Mesenchymal stem cell (in vitro differentiated cells and primary cell): Measurements from ENCODE around the gene GVQW3. TPM values are rescaled to one million over a fixed set of nuclear protein-coding genes. Genes with fewer than 3 reads are reported as not detected.

Experiments
- DNase-seq: peaks from one replicate; pipeline ENCODE4 v3.0.0-alpha.2; 2013
- H2AFZ ChIP-seq: one replicate; pipeline ENCODE4 v1.6.1; 2013; ENCODE audit warnings: low read depth, mild to moderate bottlenecking, control low read depth, inconsistent platforms, low read length, moderate library complexity
- H2AK5ac ChIP-seq: 2 replicates; pipeline ENCODE4 v1.6.1; 2013; ENCODE audit warnings: low read length, moderate library complexity, mild to moderate bottlenecking, inconsistent platforms; ENCODE audit not compliant: severe bottlenecking
- H2BK120ac ChIP-seq: one replicate; pipeline ENCODE4 v1.6.1; 2013; ENCODE audit warnings: low read depth, mild to moderate bottlenecking, inconsistent platforms, low read length, moderate library complexity
- H2BK12ac ChIP-seq, 2 experiments: one replicate each; pipeline ENCODE4 v1.6.1; 2013; ENCODE audit warnings: inconsistent platforms in 2 of 2, low read length in 2 of 2, mild to moderate bottlenecking in 2 of 2, moderate library complexity in 2 of 2, control low read depth in 1 of 2
- H2BK15ac ChIP-seq: one replicate; pipeline ENCODE4 v1.6.1; 2013; ENCODE audit warnings: mild to moderate bottlenecking, low read depth, inconsistent platforms; ENCODE audit not compliant: poor library complexity, severe bottlenecking
- H2BK5ac ChIP-seq: 2 replicates; pipeline ENCODE4 v1.6.1; 2013; ENCODE audit warnings: low read depth, mild to moderate bottlenecking, low read length, control low read depth, inconsistent platforms; ENCODE audit not compliant: poor library complexity, severe bottlenecking
- H3K14ac ChIP-seq, 2 experiments: one replicate each; pipeline ENCODE4 v1.6.1; 2013; ENCODE audit warnings: inconsistent platforms in 2 of 2, low read length in 2 of 2, control low read depth in 1 of 2, mild to moderate bottlenecking in 1 of 2, moderate library complexity in 1 of 2
- H3K18ac ChIP-seq, 2 experiments: one replicate each; pipeline ENCODE4 v1.6.1; 2013; ENCODE audit warnings: inconsistent platforms in 2 of 2, low read length in 2 of 2, control low read depth in 1 of 2, low read depth in 1 of 2, mild to moderate bottlenecking in 1 of 2
- H3K23ac ChIP-seq, 2 experiments: one replicate each; pipeline ENCODE4 v1.6.1; 2013; ENCODE audit warnings: inconsistent platforms in 2 of 2, low read length in 2 of 2, mild to moderate bottlenecking in 2 of 2, moderate library complexity in 2 of 2, control low read depth in 1 of 2
- H3K27ac ChIP-seq: 2 replicates; pipeline ENCODE4 v1.5.1; 2013; ENCODE audit warnings: mild to moderate bottlenecking, moderate library complexity, low read length, control low read depth, inconsistent platforms; ENCODE audit not compliant: poor library complexity, severe bottlenecking
- H3K27me3 ChIP-seq, 2 experiments: 2 replicates each; pipeline versions ENCODE4 v1.6.1 to v1.7.0; 2013; ENCODE audit warnings: low read length in 2 of 2, mild to moderate bottlenecking in 2 of 2, moderate library complexity in 2 of 2, control low read depth in 1 of 2, inconsistent platforms in 1 of 2; ENCODE audit not compliant: control insufficient read depth in 1 of 2, insufficient read depth in 1 of 2
- H3K36me3 ChIP-seq, 2 experiments: 2 replicates each; pipeline versions ENCODE4 v1.6.1 to v1.7.0; 2013; ENCODE audit warnings: low read length in 2 of 2, control low read depth in 1 of 2, inconsistent platforms in 1 of 2, low read depth in 1 of 2, mild to moderate bottlenecking in 1 of 2; ENCODE audit not compliant: insufficient read depth in 2 of 2, control insufficient read depth in 1 of 2
- H3K4ac ChIP-seq, 2 experiments: one replicate each; pipeline ENCODE4 v1.6.1; 2013; ENCODE audit warnings: inconsistent platforms in 2 of 2, low read length in 2 of 2, mild to moderate bottlenecking in 2 of 2, moderate library complexity in 2 of 2, control low read depth in 1 of 2, low read depth in 1 of 2
- H3K4me1 ChIP-seq: 2 replicates; pipeline ENCODE4 v1.6.1; 2013; ENCODE audit warnings: low read depth, low read length, control low read depth; ENCODE audit not compliant: control insufficient read depth, insufficient read depth
- H3K4me2 ChIP-seq: 2 replicates; pipeline ENCODE4 v1.6.1; 2013; ENCODE audit warnings: low read length, mild to moderate bottlenecking, inconsistent platforms; ENCODE audit not compliant: poor library complexity, severe bottlenecking
- H3K4me3 ChIP-seq, 2 experiments: 2 replicates each; pipeline versions ENCODE4 v1.5.1 to v1.7.0; 2013; ENCODE audit warnings: low read length in 2 of 2, mild to moderate bottlenecking in 2 of 2, control low read depth in 1 of 2, low read depth in 1 of 2; ENCODE audit not compliant: insufficient read depth in 1 of 2
- H3K79me1 ChIP-seq: replicated peaks from 2 replicates; pipeline ENCODE4 v1.6.1; 2013; ENCODE audit warnings: mild to moderate bottlenecking, control low read depth, low read length, inconsistent platforms; ENCODE audit not compliant: poor library complexity, severe bottlenecking
- H3K9ac ChIP-seq: 2 replicates; pipeline ENCODE4 v1.7.0; 2013; ENCODE audit warnings: mild to moderate bottlenecking, low read length, moderate library complexity
- H3K9me3 ChIP-seq: 2 replicates; pipeline ENCODE4 v1.7.0; 2013; ENCODE audit warnings: mild to moderate bottlenecking, low read length; ENCODE audit not compliant: control insufficient read depth
- H4K8ac ChIP-seq: one replicate; pipeline ENCODE4 v1.6.1; 2013; ENCODE audit warnings: inconsistent platforms, mild to moderate bottlenecking, low read length, moderate library complexity
- H4K91ac ChIP-seq: one replicate; pipeline ENCODE4 v1.6.1; 2013; ENCODE audit warnings: mild to moderate bottlenecking, low read length, inconsistent platforms
- WGBS: methylation state at CpG from one replicate; pipeline ENCODE4 v1.1.7; 2013; ENCODE audit warnings: mixed read lengths; 5-methylcytosine and 5-hydroxymethylcytosine counted together
- small RNA-seq: library from polyadenylated mRNA; stranded (forward); fragments of <200 nt; extraction: miRNeasy Mini kit (QIAGEN cat#:217004); gene quantifications from one replicate; pipeline ENCODE3, GENCODE V24; 2013; ENCODE audit warnings: low read depth

The GVQW3 gene

DNA sequence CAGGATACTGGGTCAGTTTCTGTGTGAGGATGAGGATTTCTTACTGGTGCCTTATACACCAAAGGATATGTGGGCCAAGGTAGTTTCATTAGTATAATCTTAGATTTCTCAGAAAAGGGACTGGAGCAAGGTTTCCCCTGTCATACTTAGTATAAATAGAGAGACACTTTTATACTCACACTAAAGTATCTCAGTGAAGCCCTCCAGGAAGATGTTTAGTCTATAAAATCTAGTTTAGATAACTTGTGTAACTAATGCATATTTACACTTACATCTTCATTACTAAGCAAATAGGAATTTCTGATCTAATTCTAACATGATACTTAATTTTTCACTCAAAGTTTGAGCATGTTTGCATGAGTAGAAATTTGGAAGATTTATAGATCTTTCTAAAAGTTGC is 74.8 kb downstream of the GVQW3 start:
- Histone ChIP-seq H2BK12ac (no peak overlapping the region), H3K4me3 (no peak overlapping the region), H4K91ac (no peak overlapping the region), H2BK15ac (no peak overlapping the region), H3K79me1 (peaks cover 6% of the 10 kb centered on the region), H2AK5ac (no peak overlapping the region), H2BK5ac (no peak overlapping the region), H3K9me3 (no peaks in the 10 kb centered on the region), H3K18ac (no peak overlapping the region), H3K36me3 (peaks cover 0 to 84% of the 10 kb centered on the region in 2 experiments), H3K27me3 (no peaks in the 10 kb centered on the region), H2AFZ (no peak overlapping the region), H3K4me2 (peak overlapping the region; percentile 0), H3K14ac (no peak overlapping the region), H4K8ac (no peak overlapping the region), H2BK120ac (no peak overlapping the region), H3K27ac (peak overlapping the region; percentile 70), H3K4me1 (no peaks in the 10 kb centered on the region), H3K4ac (no peak overlapping the region), H3K9ac (no peak overlapping the region), H3K23ac (no peak overlapping the region)
- DNase-seq: peak; percentile 20

DNA sequence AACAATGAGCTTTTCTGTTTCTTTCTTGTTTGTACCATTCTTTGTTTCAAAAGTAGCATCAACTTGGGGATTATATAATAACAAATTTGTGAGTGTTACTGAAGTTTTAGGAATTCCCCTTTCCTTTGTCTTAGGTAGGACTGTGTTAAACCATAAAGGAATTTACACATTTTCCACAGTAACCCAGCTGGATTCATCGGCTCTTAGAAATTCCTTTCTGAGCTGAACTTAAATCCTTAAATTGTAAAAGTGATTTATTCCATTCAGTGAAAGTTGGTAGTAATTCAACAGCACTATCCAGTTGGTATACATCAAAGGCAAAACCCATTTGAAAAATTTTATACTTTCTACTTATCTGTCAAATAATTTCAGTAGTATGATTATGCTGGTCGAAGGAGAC is 75.4 kb downstream of the GVQW3 start:
- no peaks in the 10 kb centered on the region for H3K9me3 ChIP-seq
- no peak overlapping the region for H2BK15ac ChIP-seq
- no peak overlapping the region for H4K8ac ChIP-seq
- H3K4me3 ChIP-seq: no peak overlapping the region
- H3K18ac ChIP-seq: no peak overlapping the region
- H4K91ac ChIP-seq: no peak overlapping the region
- H3K4me1 ChIP-seq: no peaks in the 10 kb centered on the region
- peaks cover 0 to 81% of the 10 kb centered on the region in 2 experiments for H3K36me3 ChIP-seq
- H3K27ac ChIP-seq: no peak overlapping the region
- H3K4ac ChIP-seq: no peak overlapping the region
- H3K14ac ChIP-seq: no peak overlapping the region
- H2BK5ac ChIP-seq: no peak overlapping the region
- H3K27me3 ChIP-seq: no peaks in the 10 kb centered on the region
- H3K4me2 ChIP-seq: no peak overlapping the region
- no peak overlapping the region for H3K23ac ChIP-seq
- H3K79me1 ChIP-seq: peaks cover 6% of the 10 kb centered on the region
- H2AFZ ChIP-seq: no peak overlapping the region
- H2BK12ac ChIP-seq: no peak overlapping the region
- no peak overlapping the region for H2BK120ac ChIP-seq
- DNase-seq: no peak
- WGBS: no CpG with 5 or more reads among the region's 2 CpGs
- H3K9ac ChIP-seq: no peak overlapping the region
- H2AK5ac ChIP-seq: no peak overlapping the region

Small RNA genes within 50 kb of the gene (small RNA-seq; reads per million reads assigned to genes)
- gene RF00019: not detected
